ENCODE data around the gene PSMB3.

PSMB3 gene

GRCh38 chr17:38731526-38732294, 20.8 kb upstream of the PSMB3 start:
- Histone ChIP-seq H3K4me1 (ENCODE audit: control insufficient read depth, insufficient read depth, low read length) (peaks cover 5% of the 10 kb centered on the region), H3K4me3 (ENCODE audit: low read depth, low read length) (no peak overlapping the region), H3K36me3 (ENCODE audit: control insufficient read depth in 2 of 2, insufficient read depth in 1 of 2, low read length in 2 of 2) (peaks cover 12 to 53% of the 10 kb centered on the region in 2 experiments), H3K9me3 (ENCODE audit: control insufficient read depth, insufficient read depth, low read depth, low read length) (no peaks in the 10 kb centered on the region), H3K27ac (ENCODE audit: extremely low read depth, low read depth, low read length) (peak overlapping the region; percentile 67; the same call in 1 of the 2 replicates)
- CTCF ChIA-PET: interaction anchor here (0.6 to 3.1 kb wide), 17 partner anchors 10 to 998 kb away, joined by 3 to 17 read pairs (median 4); partner anchors contain the start of gene MLLT6
- TF ChIP-seq ZNF600 (tag by site-specific recombination; IDR thresholded peaks at IDR 0.05): peak; percentile 32; the same call in 1 of the 2 replicates
- no peak for TF ChIP-seq PRDM2 (tag by site-specific recombination; IDR thresholded peaks at IDR 0.05; ENCODE audit: borderline replicate concordance)
- TF ChIP-seq ZIC2 (tag by site-specific recombination; IDR thresholded peaks at IDR 0.05): peak; percentile 84
- 0 out of 2 replicates have a peak, but pooled peaks have one; percentile 4 for TF ChIP-seq GLIS2 (tag by site-specific recombination; IDR thresholded peaks at IDR 0.05)
- TF ChIP-seq GLI2 (tag by site-specific recombination; IDR thresholded peaks at IDR 0.05; ENCODE audit: borderline replicate concordance, low read depth): no peak
- no peak for TF ChIP-seq TRIM28 (IDR thresholded peaks at IDR 0.05; ENCODE audit: borderline replicate concordance, low read length)
- TF ChIP-seq PRDM1 (tag by site-specific recombination; IDR thresholded peaks at IDR 0.05): no peak
- TF ChIP-seq SCRT2 (tag by site-specific recombination; IDR thresholded peaks at IDR 0.05): peak; percentile 4; the same call in 1 of the 2 replicates
- TF ChIP-seq OSR2 (tag by site-specific recombination; IDR thresholded peaks at IDR 0.05): peak; percentile 50; the same call in 1 of the 2 replicates
- POLR2A ChIA-PET: interaction anchor here (1.0 to 2.3 kb wide), 15 partner anchors 10 to 55 kb away, joined by 3 to 18 read pairs (median 4); partner anchors contain the start of genes MLLT6 and PSMB3

- Histone ChIP-seq H3K27ac (ENCODE audit: extremely low read depth, low read depth, low read length) (no peak overlapping the region; the same call in 1 of the 2 replicates), H3K9me3 (ENCODE audit: control insufficient read depth, insufficient read depth, low read depth, low read length) (no peaks in the 10 kb centered on the region), H3K4me1 (ENCODE audit: control insufficient read depth, insufficient read depth, low read length) (peaks cover 5% of the 10 kb centered on the region), H3K36me3 (ENCODE audit: control insufficient read depth in 2 of 2, insufficient read depth in 1 of 2, low read length in 2 of 2) (peaks cover 21 to 61% of the 10 kb centered on the region in 2 experiments), H3K4me3 (ENCODE audit: low read depth, low read length) (no peak overlapping the region)
- POLR2A ChIA-PET: interaction anchor here (0.5 to 0.7 kb wide), 2 partner anchors 13 to 268 kb away, joined by 3 read pairs; no protein-coding TSS in a partner anchor
- CTCF ChIA-PET: interaction anchor here (1.1 to 3.1 kb wide), 4 partner anchors 13 to 511 kb away, joined by 3 to 17 read pairs (median 6); no protein-coding TSS in a partner anchor
- TF ChIP-seq ZNF707 (tag by site-specific recombination; IDR thresholded peaks at IDR 0.05) (no peak), PATZ1 (tag by site-specific recombination; IDR thresholded peaks at IDR 0.05) (0 out of 2 replicates have a peak, but pooled peaks have one; percentile 8), ZSCAN5A (tag by site-specific recombination; IDR thresholded peaks at IDR 0.05) (no peak), ZNF600 (tag by site-specific recombination; IDR thresholded peaks at IDR 0.05) (peak; percentile 41; the same call in 1 of the 2 replicates), ZNF148 (tag by site-specific recombination; IDR thresholded peaks at IDR 0.05; ENCODE audit: borderline replicate concordance) (no peak), ZSCAN4 (tag by site-specific recombination; IDR thresholded peaks at IDR 0.05) (peak; percentile 54; the same call in 1 of the 2 replicates), ZNF121 (tag by site-specific recombination; IDR thresholded peaks at IDR 0.05) (peak; percentile 85)
Observed at GRCh38 chr17:38732376-38733281, 19.9 kb upstream of the PSMB3 start.

Data from HEK293 (cell line).